Measurements from ENCODE around the gene VCL. TPM values are rescaled to one million over a fixed set of nuclear protein-coding genes. Genes with fewer than 3 reads are reported as not detected.

VCL gene
- total and polyA plus RNA-seq, 2 of the 8 experiments (the other 6 are each of a cell fraction or from before 2014, with no cell fraction given), result 119 to 377 TPM

DNA sequence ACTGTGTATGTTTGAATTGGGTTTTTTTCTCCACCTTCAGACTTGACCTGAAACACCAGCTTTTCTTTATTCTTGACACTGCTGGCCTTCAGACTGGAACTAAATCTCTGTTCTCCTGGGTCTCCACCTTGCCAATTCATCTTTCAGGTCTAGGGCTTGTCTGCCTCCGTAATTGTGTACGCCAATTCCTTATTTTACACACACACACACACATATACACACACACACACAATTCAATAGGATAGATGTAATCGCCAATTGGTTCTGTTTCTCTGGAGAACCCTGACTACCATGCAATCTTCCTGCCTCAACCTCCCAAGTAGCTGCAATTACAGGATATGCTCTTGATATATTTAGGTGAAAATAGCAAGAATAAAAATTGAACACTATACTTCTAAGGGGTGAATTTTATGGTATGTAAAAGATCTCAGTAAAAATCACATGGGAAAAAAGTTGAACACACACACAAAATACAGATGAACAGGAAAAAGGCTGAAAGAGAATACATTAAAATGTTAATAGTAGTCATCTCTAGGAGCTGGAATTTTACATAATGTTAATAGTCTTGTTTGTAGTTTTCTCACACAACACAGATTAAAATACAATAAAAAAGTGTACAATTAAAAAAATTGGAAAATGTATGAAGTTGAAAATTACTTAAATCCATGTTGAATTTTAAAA lies 6.6 kb upstream of the VCL start (continued):
- TF ChIP-seq ASH2L (IDR thresholded peaks at IDR 0.05; ENCODE audit: low read length), result no peak
- TF ChIP-seq BCL11A (IDR thresholded peaks at IDR 0.05; ENCODE audit: low read depth in 2 of 2, low read length in 2 of 2), result no peak
- no peak for TF ChIP-seq YY1 (IDR thresholded peaks at IDR 0.05; ENCODE audit: low read depth, low read length)
- TF ChIP-seq NANOG (IDR thresholded peaks at IDR 0.05; ENCODE audit: insufficient read depth, low read depth, low read length, poor library complexity, severe bottlenecking), result no peak
- TF ChIP-seq GABPA (IDR thresholded peaks at IDR 0.05; ENCODE audit: borderline replicate concordance, insufficient read depth, low read length), result no peak
- TF ChIP-seq JUN (IDR thresholded peaks at IDR 0.05; ENCODE audit: low read depth, low read length), result no peak
- TF ChIP-seq SUZ12 (IDR thresholded peaks at IDR 0.05; ENCODE audit: low read length), result no peak
- no peak for TF ChIP-seq EGR1 (IDR thresholded peaks at IDR 0.05; ENCODE audit: borderline replicate concordance, low read depth, low read length)

All from H1 (cell line).